ENCODE data around the gene ATP1A4.
A peak's percentile ranks its signal among the peaks of the same experiment; 100 is the strongest.
"Not testable (repeated sequence)": the region's sequence is repeated elsewhere in the genome, so short reads cannot be mapped to it uniquely, and the experiment has no call there.

The ATP1A4 gene

DNA sequence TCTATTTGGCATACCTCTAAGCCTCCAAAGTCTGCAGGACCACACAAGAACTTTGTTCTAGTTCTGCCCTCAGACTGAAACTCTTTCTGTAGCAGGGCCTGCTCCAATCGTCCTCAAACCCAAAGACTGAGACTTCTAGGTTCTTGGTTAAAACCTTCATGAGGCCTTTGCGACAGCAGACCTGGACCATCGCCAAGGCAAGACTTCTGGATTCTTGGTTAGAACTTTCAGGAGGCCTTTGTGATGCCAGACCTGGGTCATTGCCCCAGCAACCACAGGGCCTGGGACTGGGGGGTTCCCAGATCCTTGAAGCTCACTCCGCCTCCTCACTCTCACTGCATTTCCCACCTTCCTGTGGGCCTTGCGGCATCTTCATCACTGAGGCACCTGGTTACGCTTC is at the start of gene ATP1A4:
ATP1A4 (plus strand) TSS at position 301 of the 400 bp plus-strand sequence. CDS start 438 bp downstream, outside the sequence.
- DNase-seq: no peak

GRCh38 chr1:160101717-160102522 is 49.5 kb upstream of the ATP1A4 start:
- peak; percentile 47 for DNase-seq

DNA sequence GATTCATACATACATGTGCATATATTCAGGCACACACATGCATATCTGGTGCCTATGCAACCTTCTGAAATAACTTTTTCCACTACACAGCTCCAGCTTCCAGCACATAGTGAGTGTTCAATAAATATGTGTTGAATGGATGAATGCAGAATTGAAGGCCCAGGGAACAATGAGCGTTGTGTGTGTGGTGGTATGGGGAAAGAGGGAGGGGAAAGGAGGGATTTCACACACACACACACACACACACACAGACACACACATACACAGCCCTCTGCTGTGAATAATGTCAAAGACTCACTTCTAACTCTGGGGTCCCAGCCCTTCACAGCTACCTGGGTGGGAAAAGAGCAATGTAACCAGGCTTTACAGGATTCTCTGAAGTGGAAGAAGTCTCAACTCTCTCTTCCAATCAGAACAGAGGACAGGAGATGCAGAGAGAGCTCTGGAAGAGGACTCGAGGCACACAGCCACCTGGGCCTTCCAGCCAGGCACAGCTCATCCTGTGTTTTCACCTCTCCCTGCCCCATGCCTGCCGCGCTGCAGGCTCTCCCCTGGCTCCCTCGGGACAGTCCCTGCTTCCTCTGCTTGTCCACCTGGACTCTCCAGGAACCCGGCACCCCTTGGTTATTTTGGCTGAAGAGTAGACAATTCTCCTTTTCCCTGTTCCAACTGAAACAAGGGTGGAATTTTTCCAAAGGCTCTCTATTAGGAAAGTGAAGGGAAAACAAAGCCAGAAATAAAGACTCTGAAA is 47.6 kb upstream of the ATP1A4 start:
- peak; percentile 51 for DNase-seq

GRCh38 chr1:160104486-160104885 is 46.9 kb upstream of the ATP1A4 start:
- DNase-seq: peak; percentile 25

GRCh38 chr1:160105155-160105554 is 46.2 kb upstream of the ATP1A4 start:
- DNase-seq: no peak

GRCh38 chr1:160107512-160107911 is 43.9 kb upstream of the ATP1A4 start:
- no peak for DNase-seq

GRCh38 chr1:160108888-160109662 is 42.3 kb upstream of the ATP1A4 start:
- DNase-seq: peak; percentile 40

GRCh38 chr1:160109686-160110085 is 41.7 kb upstream of the ATP1A4 start:
- DNase-seq: no peak

- DNase-seq: not testable (repeated sequence)
Observed at GRCh38 chr1:160111462-160111861, 39.9 kb upstream of the ATP1A4 start.

DNA sequence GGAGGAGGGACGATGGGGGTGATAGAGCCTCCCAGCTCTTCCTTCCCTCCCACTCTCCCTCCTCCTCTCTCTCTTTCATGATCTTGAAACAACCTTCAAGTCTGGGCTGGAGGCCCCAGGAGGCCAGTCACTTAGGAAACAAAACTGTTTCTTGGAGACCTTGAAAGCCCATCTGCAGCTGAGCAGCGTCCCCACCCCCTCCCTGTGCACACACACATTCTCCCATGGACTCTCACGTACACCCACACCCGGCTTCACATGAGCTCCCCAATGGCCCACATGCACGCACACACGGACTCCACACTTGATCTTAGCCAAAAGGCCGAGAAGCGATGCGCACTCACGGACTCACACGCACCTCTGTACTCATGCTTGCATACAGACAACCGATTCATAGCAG is 39.0 kb upstream of the ATP1A4 start:
- DNase-seq: no peak

DNA sequence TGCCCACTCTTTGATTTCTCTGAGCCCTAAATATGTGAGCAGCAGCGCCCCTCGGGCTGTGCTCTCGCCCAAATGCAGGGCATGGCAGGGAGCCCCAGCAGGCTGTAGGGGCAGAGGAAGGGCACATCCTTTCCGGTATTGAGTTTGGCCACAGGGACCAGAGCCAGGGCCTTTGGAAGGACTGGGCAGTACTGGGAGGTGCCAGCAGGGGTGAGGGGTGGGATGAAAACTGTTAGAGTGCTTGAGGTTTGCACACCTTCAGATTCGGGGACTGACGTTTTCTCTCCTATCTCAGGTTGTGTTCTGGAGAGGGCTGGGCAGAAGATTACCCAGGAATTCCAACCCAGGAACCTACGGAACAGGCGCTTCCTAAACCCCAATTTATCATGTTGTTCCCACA is 38.0 kb upstream of the ATP1A4 start:
- no peak for DNase-seq

DNA sequence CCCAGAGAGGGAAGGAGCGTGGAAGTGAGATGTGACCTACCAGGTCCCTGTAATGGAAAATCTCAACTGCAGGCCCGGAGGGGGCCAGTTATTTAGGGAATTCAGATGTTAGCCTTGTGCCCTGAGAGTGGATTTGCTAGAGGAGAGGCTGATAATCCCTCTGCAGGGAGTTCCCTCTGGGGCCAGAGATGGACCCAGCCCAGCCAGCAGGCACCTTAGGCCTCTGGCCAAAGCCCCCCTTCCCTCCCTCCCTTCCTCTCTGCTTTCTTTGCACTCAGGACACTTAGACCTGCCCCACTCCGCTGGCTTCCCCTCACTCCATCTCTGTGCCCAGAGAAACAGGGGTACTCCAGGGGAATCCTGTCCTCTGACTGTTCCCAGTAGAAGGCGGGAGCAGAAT is 37.3 kb upstream of the ATP1A4 start:
- DNase-seq: peak; percentile 69

DNA sequence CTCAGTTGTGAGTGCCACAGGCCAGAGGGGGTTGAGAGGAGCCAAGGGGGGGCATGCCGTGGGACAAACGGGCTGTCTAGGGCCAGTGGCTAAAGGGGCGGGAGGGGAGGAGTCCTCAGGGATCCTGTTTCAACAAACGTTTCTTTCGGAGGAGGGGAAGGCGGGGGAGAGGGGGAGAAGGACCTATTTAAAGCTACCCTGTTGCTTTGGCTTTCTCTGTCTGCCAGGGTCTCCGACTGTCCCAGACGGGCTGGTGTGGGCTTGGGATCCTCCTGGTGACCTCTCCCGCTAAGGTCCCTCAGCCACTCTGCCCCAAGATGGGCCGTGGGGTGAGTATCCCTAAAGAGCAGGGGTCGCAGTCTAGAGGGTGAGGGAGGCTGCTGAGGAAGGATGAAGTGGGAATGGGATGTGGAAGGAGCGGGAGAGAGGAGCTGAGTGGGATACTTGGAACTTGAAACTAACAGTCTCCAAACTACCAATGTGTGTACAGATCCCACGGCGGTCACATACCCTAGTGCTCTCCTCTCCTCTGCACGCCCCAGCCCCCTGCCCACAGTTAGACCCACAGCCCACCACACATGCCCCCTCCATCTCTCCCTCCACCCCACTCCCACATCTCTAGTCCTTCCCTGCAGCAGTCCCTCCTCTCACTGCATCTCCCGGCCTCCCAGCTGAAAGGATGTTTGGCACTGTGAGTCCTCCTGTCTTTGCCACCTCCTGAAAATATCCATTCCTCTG is 35.7 kb upstream of the ATP1A4 start, which contains the start of gene ATP1A2:
ATP1A2 (plus strand) TSS at position 215 of the 738 bp plus-strand sequence; CDS start at position 318, 103 bp downstream.
- DNase-seq: peak; percentile 53

- DNase-seq: no peak
Observed at GRCh38 chr1:160116283-160117147, 34.9 kb upstream of the ATP1A4 start.

- no peak for DNase-seq
Observed at GRCh38 chr1:160117300-160117699, 34.1 kb upstream of the ATP1A4 start.

DNA sequence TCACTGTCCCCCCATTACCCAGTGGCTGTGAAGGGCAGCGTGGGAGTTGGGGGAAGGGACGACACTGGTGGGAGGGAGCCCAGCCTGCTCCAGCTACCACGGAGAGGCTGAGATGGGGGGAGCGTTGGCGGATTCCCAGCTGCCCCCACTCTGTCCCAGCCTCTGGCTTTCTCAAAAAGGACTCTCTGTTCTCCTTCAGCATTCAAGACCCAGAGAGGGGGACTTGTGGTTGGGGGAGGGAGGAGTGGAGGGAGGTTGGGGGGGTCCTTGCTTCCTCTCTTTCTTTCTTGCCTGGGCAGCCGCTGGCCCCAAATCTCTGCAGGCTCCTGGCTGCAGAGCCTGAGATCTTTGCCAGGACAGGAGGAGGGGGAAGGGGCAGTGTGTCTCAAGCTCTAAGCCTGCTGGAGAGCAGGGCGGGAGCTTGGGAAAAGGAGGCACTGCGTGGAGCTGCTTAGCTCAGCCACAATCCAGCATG is 33.7 kb upstream of the ATP1A4 start:
- peak; percentile 85 for DNase-seq

GRCh38 chr1:160118928-160119327 is 32.5 kb upstream of the ATP1A4 start:
- no peak for DNase-seq

- DNase-seq: no peak
Observed at GRCh38 chr1:160120797-160121196, 30.6 kb upstream of the ATP1A4 start.

- no peak for DNase-seq
Observed at GRCh38 chr1:160121388-160121787, 30.0 kb upstream of the ATP1A4 start.

GRCh38 chr1:160122978-160123495 is 28.4 kb upstream of the ATP1A4 start:
- no peak for DNase-seq

GRCh38 chr1:160123726-160124125 is 27.7 kb upstream of the ATP1A4 start:
- DNase-seq: no peak
